ENCODE measurements around the gene PDIA4.

DNA sequence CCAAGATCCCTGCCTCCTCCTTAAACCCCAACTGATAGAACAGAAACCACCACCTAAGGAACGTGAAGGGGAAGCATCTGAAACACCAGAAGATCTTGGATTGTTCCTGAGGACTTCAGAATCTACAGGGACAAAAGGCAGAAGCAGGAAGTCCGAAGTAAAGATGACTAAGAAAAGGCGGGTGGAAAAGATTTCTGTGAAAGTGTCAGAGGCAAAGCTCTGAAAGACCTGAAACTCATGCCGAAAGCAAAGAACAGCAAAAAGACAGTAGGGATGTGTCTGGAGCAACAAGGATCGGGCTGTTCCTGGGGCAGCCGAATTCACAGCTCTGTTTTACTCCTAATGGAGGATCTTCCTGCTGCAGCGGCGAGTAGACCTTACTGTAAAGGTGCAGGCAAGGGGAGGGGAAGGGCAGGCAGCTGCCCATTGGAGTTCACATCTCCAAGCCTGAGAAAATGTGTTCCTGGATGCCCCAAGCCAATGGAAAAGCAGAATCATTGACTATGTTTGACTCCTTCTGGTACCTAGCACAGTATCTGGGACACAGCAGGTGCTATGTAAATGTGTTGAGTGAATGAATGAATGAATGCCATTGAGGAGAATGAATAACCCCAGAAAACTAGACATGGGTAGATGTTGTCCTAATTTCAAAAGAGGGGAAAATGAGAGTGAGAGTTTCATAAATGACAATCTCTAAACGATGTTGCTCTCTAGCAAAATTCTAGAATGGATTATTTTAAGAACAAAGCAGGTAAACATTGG lies 40.4 kb downstream of the PDIA4 start:
- TF ChIP-seq, protein P1, sequence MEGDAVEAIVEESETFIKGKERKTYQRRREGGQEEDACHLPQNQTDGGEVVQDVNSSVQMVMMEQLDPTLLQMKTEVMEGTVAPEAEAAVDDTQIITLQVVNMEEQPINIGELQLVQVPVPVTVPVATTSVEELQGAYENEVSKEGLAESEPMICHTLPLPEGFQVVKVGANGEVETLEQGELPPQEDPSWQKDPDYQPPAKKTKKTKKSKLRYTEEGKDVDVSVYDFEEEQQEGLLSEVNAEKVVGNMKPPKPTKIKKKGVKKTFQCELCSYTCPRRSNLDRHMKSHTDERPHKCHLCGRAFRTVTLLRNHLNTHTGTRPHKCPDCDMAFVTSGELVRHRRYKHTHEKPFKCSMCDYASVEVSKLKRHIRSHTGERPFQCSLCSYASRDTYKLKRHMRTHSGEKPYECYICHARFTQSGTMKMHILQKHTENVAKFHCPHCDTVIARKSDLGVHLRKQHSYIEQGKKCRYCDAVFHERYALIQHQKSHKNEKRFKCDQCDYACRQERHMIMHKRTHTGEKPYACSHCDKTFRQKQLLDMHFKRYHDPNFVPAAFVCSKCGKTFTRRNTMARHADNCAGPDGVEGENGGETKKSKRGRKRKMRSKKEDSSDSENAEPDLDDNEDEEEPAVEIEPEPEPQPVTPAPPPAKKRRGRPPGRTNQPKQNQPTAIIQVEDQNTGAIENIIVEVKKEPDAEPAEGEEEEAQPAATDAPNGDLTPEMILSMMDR (IDR thresholded peaks at IDR 0.05) = no peak
- no peak for TF ChIP-seq POLR2AphosphoS5 (IDR thresholded peaks at IDR 0.05)
- TF ChIP-seq POLR2A (IDR thresholded peaks at IDR 0.05; ENCODE audit: low read depth) = no peak
